Activated CD8-positive, alpha-beta memory T cell treated with anti-CD3 and anti-CD28 coated beads, Interleukin-2, amount 50 U/mL, for 48 hours (primary cell): Measurements from ENCODE around the gene GLTPD2.
"Not testable (repeated sequence)": the region's sequence is repeated elsewhere in the genome, so short reads cannot be mapped to it uniquely, and the experiment has no call there.

Experiments
- DNase-seq: peaks from one replicate; pipeline ENCODE4 v3.0.0-alpha.2; 2020

The GLTPD2 gene

DNA sequence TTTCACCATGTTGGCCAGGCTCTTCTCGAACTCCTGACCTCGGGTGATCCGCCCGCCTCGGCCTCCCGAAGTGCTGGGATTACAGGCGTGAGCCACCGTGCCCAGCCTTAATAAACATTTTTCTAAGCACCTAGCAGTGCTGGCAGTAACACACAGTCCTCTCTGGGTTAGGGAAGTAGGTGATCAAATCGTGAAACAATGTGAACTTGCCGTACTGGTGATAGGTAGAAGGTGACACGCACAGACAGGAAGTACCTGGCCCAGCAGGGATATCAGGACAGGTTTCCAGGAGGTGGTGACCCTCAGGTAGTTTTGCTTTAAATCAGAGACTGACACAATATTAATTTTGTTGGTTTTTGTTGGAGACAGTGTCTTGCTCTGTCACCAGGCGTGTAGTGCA, 22.7 kb downstream of the GLTPD2 start:
- DNase-seq, result no peak

DNA sequence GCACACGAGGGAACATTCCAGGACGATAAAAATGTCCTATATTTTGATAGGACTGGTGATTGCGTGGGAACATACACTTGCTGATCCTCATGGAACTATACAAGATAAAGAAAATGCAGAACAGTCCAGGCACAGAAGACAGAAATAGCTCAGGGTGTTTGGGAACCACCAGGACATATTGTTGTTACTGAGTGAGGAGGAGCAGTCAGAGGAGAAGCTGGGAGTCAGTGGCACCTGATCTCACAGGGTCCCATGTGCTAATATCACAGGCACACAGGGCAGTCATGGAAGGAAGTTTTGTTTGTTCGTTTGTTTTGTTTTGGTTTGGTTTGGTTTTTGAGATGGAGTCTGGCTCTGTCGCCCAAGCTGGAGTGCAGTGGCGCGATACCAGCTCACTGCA, 23.9 kb downstream of the GLTPD2 start:
- no peak for DNase-seq

DNA sequence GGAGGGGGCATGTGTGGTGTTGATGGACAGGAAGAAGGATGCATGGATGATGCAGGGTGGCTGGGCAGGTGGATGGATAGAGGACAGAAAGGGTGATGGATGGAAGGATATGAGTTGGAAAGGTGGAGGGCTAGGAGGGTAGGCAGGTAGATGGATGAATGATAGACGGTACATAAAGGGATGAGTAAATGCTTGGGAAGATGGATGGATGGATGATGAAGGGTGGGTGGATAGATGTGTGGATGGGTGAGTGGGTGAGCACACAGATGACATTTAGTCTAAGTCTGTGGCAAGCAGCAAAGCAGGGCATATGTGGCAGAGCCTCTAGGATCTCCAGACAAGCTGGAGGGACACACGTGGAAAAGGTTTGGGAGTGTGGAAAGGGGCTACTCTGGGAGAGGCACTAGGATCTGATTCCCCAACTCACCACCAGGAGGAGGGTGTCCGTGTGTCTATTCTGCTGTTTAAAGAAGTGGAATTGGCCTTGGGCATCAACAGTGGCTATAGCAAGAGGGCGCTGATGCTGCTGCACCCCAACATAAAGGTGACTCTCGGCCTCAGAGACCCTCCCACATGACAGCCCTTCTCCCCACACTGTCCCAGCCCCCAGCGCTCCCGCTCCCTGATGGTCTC, 26.4 kb downstream of the GLTPD2 start:
- no peak for DNase-seq

DNA sequence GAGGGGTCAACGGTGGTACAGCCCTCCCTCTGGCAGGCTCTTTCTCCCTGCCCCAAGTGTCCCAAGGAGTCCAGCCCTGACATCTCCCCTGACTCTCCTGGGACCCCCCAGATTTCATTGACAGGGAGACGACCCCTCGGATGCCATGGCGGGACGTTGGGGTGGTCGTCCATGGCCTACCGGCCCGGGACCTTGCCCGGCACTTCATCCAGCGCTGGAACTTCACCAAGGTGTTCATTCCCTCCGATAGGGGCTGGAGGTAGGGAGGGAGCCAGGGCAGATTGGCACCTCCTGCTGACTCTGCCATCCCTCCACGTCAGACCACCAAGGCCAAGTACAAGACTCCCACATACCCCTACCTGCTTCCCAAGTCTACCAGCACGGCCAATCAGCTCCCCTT, 28.1 kb downstream of the GLTPD2 start:
- no peak for DNase-seq

DNA sequence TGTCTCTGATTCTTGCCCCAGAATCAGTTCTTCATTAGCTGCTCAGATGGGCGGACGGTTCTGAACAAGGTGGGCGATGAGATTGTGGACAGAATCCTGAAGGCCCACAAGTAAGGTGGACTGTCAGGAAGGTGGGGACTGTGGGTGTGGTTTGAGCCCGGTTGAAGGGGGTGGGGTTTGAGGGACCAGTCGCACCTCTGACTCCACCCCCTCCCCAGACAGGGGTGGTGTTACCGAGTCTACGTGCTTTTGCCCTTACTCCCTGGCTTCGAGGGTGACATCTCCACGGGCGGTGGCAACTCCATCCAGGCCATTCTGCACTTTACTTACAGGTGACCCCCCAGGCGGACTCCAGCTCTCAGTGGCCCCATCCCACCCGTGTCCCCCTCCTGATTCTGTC, 29.5 kb downstream of the GLTPD2 start:
- DNase-seq, result no peak

DNA sequence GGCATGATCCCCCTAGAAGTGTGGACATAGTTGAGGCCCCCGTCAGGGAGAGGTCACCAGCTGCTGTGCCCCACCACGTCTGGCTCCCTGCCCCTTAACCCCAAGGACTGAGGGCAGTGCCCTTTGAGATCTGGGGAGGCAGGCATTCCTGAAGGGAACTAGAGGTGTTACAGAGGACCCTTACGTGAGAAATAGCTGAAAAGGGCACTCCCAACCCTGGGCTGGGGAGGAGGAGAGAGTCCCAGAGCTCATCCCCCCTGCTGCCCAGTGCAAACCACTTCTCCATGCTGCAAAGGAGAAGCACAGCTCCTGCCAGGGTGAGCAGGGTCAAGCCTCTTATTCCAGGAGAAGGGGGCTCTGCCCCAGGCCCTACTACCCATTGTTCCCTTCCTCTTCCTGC, 34.1 kb downstream of the GLTPD2 start:
- no peak for DNase-seq

DNA sequence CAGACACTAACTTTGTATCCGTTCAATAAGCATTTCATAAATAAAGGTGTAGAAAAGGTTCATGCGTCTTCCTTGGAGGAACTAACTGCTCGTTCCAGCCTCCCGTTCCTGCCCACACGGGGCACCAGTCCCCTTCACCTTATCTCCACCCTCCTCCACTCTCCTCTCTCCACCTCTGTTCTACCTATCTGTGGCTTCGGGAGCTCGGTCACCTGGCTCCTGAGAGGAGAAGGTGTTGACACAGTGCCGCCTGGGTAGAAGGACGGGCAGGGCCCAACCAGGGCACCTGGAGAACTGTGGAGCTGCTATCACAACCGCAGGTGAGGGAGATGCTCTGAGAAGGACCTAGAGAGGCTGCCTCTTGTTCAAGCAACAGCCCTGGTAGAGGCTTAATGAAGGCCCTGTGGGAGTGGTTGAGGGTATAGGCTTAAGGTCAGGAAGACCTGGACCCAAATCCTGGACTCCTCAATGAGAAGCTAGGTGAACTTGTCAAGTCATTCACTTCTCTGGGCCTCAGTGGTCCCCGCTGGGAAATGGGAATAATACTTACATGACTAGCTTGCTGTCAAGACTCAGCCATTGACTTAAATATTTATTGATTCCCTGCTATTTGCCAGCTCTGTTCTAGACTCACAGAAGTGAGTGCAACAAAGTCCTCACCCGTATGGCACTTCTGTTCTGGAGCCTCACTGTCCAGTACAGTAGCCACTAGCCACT, 34.8 kb downstream of the GLTPD2 start:
- no peak for DNase-seq

DNA sequence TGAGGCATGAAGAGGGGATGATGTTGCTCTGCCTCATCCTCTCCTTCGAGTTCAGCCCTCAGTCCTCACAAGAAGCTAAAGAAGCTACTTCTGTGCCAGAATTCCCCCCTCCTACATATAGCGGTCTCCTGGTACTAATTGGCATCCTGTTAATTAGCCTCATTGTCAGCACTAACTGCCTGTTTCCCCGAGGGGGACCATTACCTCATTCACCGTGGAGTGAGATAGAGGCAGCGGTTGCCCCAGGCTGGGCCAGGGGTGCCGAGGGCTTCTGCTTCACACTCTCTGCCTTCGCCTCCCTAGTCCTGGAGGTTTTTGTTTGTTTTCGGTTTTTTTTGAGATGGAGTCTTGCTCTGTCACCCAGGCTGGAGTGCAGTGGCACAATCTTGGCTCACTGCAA, 38.6 kb downstream of the GLTPD2 start:
- no peak for DNase-seq

DNA sequence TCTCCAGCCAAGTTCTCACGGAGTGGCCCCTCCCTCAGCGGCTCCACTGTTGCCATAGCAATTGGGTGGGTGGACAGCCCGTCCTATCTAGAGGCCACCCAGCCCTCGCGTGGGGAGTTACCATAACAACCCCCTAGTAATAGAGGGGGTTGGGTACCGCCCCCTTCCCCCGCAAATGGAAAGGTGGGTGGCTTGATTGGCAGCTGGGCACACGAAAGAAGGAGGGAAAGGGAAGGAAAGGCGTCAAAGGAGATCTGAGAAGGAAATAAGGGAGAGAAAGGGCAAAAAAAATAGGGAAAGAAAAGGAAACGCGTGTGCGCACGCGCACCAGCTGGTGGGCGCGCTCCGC, 44.0 kb downstream of the GLTPD2 start:
- not testable (repeated sequence) for DNase-seq

DNA sequence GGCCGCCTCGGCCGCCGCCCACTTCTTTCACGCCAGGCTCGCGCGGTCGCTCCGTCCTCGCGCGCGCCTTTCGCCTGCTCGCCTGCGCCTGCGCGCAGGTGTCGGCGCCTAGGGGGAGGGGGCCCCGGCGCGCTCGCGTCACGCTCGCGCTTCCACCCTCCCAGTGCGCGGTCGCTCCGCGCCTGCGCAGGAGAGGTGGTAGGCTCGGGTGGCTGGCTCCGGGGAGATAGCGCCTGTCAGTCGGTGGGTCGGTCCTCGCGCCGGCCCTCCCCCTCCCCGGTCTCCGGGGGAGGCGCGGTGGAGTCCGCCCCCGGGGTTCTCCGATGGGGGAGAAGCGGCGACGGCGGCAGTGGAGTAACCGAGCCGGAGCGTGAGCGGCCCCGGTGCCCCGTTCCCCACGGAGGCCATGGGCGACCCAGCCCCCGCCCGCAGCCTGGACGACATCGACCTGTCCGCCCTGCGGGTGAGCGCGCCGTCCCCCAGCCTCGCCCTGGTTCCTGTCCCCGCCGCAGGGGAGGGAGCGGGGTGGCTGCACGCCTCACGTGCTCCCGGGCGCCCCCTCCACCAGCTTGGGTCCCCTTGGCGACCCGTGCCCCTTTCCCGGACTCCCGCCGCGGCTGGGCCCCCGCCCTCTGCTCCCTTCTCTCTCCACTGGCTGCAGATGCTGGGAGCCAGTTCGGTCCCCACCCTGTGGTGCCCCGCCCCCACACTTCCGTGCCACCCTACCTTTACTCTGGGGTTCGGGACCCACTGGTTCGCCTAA, 44.6 kb downstream of the GLTPD2 start, which contains the start of gene MINK1:
TSS of gene MINK1 (plus strand) at position 163 of the 763 bp plus-strand sequence. CDS start at position 407, 244 bp downstream.
- peak; percentile 92 for DNase-seq

DNA sequence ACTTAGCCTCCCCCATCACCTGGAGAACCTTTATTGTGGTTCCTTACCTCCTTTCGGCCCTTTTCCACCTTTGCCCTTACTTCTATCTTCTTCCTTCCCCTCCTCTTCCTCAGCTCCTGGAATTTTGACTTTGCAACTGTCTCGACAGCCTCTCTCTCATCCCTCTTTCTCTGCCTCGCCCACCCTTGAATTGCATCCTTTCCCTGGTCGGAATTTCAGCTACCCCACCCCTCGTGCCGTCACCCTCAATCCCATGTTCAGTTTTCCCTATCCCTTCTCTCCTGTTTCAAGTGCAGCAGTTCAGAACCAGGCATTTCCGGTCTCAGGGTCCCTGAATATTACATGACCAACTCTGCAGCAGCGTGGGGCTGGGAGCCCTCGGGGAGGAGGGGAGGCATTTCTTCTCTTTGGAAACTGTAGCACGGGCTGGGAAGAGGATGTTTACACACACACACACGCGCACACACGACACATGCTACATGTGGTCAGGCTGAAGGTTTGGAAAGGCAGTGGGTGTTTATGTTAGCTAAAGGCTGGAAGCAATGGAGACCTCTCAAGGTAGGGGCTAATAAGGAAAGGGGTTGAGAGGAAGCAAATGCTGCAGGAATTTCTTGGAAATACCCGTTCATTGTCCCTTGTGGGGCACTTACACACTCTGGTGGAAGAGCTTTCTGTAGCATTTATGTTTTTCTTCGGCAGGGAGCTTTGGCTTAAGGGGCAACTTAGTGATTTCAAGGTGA, 45.3 kb downstream of the GLTPD2 start:
- DNase-seq, result no peak

DNA sequence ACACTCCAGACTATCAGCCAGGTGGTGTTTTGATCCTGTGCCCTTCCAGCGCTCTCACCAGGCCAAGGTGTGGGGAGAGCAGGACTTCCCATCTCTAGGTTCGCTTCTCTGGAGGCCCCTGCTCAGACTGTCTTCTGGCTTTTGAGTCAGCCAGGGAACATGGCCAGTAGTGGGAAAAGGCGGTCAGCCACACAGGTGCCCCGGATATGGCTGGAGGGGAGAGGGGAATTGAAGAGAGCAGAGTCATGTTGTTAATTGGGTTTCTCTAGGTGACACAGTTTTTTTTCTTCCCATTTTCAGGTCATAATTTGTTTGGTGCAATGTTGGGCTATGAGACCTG, 45.9 kb downstream of the GLTPD2 start:
- DNase-seq, result no peak

DNA sequence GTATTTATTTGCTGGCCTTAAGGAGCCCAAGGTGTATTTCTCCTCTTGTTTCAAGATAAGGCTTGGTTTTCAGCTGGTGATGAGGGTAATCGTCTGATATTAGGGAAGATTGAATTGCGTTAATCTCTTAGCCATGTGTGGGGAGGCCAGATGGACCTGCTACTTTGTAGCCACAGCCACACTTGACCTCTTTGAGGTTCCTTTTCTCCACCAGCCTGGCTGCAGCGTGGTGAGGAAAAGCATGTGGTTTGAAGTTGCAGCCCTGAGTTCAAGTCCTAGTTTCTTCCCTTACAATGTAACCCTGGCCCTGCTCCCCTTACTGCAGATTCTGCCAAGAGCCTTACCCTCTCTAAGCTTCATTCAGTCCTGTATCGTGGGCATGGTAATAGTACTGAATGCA, 47.5 kb downstream of the GLTPD2 start:
- DNase-seq, result no peak

DNA sequence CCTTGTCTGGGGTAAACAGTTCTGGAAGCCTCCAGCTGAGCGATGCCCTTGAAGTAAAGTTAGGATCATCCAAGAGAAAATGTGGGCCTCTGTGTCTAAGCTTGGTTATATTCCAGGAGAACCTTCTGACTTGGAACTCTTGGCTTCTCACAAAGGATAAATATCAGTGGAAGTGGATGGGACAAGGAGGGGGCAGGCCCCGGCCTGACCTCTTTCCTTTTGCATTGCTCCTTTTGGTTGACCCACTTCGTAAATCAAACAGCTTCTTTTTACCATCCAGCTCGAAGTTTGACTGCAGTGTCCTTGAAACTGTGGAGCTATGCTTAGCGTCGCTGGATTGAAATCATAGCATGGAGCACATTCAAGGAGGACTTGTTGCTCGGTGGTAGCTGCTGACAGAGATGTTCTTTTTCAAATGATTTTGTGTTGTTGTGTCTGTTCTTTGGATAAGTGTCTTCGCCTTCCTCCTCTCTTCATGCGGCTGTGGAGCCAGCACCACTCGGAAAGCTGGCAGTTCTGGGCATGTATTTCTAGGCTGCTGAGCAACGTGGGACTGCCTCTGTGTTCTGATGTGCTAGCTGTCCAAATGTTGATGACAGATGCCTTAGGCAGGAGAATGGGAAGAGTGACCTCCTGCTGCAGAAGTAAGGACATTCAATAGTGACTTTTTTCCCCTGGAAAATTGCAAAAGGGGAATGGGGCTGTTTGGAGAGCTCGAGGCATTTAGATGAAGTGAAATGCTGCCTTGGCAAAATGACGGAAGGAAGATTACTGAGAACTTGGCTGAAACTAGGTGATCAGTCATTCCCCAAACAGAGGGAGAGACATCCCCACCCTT, 48.9 kb downstream of the GLTPD2 start:
- DNase-seq, result no peak

DNA sequence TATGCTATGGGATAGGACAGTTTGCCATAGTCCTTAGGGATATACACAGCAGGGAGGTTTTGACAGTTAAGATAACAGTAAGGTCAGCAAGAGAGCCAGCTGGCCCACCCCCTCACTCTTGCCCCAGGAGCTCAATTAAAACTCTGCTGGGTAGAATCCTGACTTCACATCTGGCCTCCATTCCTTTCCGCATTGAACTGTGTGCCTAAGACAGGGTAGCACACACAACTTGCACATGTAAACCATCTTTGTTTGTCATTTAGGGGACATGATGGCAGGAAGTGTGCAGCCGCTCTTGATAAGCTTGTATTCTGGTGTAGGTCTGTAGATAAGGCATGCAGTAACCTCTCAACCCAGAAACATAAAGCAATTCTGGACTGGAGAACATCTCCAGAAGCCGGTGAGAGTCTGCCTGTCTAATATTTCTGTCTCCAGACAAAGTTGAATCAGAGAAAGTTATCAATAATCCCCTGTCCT, 49.6 kb downstream of the GLTPD2 start:
- DNase-seq, result no peak

DNA sequence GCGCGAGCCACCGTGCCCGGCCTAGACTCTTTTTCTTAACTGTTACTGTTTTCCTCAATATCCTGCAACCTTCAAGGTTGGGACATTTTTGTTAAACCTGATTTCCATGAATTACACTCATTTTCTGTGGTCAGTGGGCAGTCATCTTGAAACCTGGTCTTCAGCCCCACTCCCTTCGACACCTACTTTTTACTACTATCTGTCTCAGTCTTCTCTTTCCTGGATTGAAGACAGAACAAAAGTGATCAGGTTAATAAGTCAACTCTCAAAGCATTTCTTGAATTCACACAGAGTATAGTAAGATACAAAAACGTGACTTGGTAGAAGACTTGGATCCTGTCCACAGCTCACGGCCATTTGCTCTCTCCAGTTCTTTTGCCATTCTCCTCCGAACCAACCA, 50.5 kb downstream of the GLTPD2 start:
- DNase-seq, result no peak
